Epithelial cell of umbilical artery (primary cell): ENCODE measurements around the gene ELAVL3. TPM values are rescaled to one million over a fixed set of nuclear protein-coding genes. Genes with fewer than 3 reads are reported as not detected.

Source experiments
- total RNA-seq: library from RNA; depleted of rRNA; stranded (reverse); fragments of >200 nt; gene quantifications from 2 replicates; pipeline ENCODE4 v1.2.3, GENCODE V29; 2014

ELAVL3 gene
- not detected in 2 replicates for total RNA-seq

GRCh38 chr19:11480715-11481533 lies at the start of gene ELAVL3:
TSS of gene ELAVL3 (minus strand) at chr19:11481046. CDS start at chr19:11480608, 438 bp downstream.

GRCh38 chr19:11528551-11529341 lies 47.9 kb upstream of the ELAVL3 start, which contains the start of gene ECSIT:
TSS of gene ECSIT (minus strand) at chr19:11529134. CDS start at chr19:11519170, 9,964 bp downstream.

DNA sequence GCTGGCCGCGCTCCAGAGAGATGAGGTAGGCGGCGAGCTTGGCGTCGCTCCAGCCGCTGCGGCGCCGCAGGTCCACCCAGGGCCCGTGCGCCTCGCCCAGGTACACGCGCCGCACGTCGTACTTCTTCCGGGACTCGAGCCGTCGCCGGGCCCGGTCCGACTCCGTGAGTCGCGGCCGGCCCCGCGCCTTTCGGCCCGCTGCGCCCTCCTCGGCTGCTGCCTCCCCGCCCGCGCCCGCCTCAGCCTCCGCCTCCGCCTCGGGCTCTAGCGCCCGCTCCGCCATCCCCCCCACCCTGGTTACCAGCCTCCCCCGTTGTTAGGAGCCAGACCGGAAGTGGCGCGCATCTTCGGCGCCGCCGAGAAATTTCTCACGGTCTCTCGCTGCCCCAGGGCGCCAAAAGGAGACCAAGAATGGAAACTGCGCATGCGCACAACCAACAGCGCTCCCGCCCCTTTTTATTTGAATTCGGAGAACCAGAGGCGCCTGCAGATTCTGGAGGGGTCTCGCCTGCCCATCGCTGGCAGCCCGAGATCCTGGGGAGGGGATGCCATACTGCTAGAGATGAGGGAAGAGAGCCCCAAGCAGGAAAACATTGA lies 24.8 kb upstream of the ELAVL3 start, which contains the start of gene ZNF653:
TSS of gene ZNF653 (minus strand) at position 336 of the 597 bp plus-strand sequence. CDS start at position 283, 53 bp downstream.

GRCh38 chr19:11435057-11435832 lies 45.6 kb downstream of the ELAVL3 start, which contains the start of the genes ODAD3 and PRKCSH:
TSS of gene ODAD3 (minus strand) at chr19:11435121. CDS start at chr19:11435016, 105 bp downstream.
TSS of gene PRKCSH (plus strand) at chr19:11435635. CDS start at chr19:11436118, 483 bp downstream.

DNA sequence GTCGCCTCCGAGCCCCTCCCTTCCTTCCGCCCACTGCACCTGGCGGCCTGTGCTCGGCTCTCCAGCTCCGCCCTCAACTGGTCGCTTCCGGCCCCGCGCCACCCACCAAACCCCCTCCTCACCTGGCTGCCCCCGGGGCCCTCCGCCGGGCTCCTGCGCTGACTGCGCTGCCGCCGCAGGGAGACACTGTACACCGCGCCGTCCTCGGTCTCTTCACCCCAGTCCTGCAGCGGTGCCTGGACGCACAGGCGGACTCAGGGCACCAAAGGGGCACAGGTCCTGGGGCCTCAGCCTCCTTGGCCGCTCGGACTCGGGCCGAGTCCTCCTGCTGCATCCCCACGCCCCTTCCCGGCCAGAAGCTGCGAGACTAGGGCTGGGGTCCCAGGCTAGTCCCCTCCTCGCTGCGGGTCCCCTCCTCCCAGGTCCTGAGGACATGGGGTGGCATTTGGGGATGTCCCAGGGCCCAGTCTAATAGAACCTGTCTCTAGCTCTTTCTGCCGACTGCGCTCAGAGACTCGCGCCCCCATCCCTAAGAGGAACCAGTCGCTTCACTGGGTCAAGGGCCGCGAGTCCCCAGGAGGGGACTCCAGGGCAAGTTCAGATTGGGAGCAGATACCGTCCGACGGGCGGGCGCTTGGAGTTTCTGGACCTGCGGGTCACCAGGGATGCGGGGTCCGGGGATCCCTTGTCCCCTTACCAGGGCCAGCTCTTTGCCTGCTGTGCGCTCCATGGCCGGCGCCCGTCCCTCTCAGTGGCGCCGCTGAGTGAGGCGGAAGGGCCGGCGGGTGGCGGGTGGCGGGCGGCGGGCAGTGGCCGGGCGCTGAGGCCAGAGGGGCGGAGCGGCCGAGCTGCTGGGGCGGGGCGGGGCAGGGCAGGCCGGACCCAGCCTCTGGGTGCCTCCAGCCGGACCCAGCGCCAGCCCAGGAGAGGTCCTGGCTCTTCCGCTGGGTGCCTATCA lies 62.0 kb downstream of the ELAVL3 start, which contains the start of gene RGL3:
TSS of gene RGL3 (minus strand) at position 766 of the 958 bp plus-strand sequence. CDS start at position 730, 36 bp downstream.

Other genes with a start within 250 kb of the ELAVL3 start
- not detected in 2 replicates for gene ANGPTL8, start 241.4 kb downstream of the ELAVL3 start, total RNA-seq
- 39.8 and 71.5 TPM in 2 replicates for gene DOCK6, start 218.5 kb downstream of the ELAVL3 start, total RNA-seq
- gene TSPAN16, start 184.9 kb downstream of the ELAVL3 start, total RNA-seq, result not detected in 2 replicates
- 31.8 and 32.2 TPM in 2 replicates for gene RAB3D, start 141.4 kb downstream of the ELAVL3 start, total RNA-seq
- 133 and 199 TPM in 2 replicates for gene TMEM205, start 134.8 kb downstream of the ELAVL3 start, total RNA-seq
- 3.8 and 6.2 TPM in 2 replicates for gene CCDC159, start 134.5 kb downstream of the ELAVL3 start, total RNA-seq
- gene PLPPR2, start 125.6 kb downstream of the ELAVL3 start, total RNA-seq, result 3.8 and 6.2 TPM in 2 replicates
- 0.61 and 0.65 TPM in 2 replicates for gene SWSAP1, start 106.4 kb downstream of the ELAVL3 start, total RNA-seq
- gene EPOR, start 96.7 kb downstream of the ELAVL3 start, total RNA-seq, result 5.6 and 6.8 TPM in 2 replicates
- gene RGL3, start 61.7 kb downstream of the ELAVL3 start, total RNA-seq, result 2.1 and 3.2 TPM in 2 replicates
- gene ODAD3, start 45.9 kb downstream of the ELAVL3 start, total RNA-seq, result under 0.01 TPM in 1 of 2 replicates, not detected in the other
- gene PRKCSH, start 45.4 kb downstream of the ELAVL3 start, total RNA-seq, result 99.2 and 102 TPM in 2 replicates
- 6.8 and 7.9 TPM in 2 replicates for gene ZNF653, start 24.8 kb upstream of the ELAVL3 start, total RNA-seq
- 34.1 and 38.9 TPM in 2 replicates for gene ECSIT, start 48.1 kb upstream of the ELAVL3 start, total RNA-seq
- gene CNN1, start 57.8 kb upstream of the ELAVL3 start, total RNA-seq, result 0.32 and 2.0 TPM in 2 replicates
- 24.5 and 30.2 TPM in 2 replicates for gene ELOF1, start 78.2 kb upstream of the ELAVL3 start, total RNA-seq
- not detected in 2 replicates for gene ACP5, start 96.6 kb upstream of the ELAVL3 start, total RNA-seq
- gene ZNF627, start 116.4 kb upstream of the ELAVL3 start, total RNA-seq, result 21.9 and 25.7 TPM in 2 replicates